GM18502 (cell line): Measurements from ENCODE around the gene ANKK1.

Experiments used
- ATAC-seq: cut with Tn5 transposase; IDR thresholded peaks from one replicate; pipeline ENCODE4 v1.9.1; 2021; ENCODE audit warnings: mild to moderate bottlenecking; ENCODE audit not compliant: unreplicated experiment, poor library complexity

Gene ANKK1

DNA sequence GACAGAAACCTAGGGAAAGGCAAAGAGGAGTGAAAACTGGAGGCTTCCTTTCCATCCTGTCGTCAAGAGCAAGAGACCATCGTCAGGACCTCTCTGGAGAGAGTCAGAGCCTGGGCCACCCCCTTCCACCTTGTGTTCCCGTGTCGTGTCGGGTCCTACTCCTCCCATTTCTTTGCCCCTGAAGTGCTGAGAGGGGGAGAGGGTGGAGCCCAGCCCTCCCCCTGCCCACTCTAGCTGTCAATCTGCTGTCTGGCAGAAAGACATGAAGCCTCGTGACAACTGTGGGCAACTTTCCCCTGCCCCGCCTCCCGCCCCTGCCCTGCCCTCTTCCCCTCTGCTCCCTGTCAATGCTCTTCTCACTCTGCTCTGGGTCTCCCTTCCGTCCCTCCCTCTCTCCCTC lies 20.6 kb downstream of the ANKK1 start:
- no peak for ATAC-seq

DNA sequence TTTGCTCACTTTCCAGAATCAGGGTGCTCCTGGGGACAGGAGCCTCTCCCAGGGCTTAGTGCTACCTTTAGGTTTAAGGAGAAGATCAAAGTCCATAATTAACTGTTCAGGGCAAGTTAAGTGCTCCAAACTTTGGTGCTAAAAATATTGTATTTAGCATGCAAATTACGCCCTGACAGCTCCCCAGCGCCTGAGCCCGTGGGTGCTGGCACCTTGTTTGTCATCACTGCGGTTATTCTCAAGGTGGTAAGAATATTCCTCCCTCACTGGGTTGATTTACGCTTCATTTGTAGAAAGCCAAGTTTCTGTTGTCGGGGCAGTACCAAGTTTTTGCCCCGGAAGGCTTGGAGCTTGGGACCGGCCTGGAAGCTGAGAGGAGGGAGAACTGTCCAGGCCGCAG lies 21.3 kb downstream of the ANKK1 start:
- ATAC-seq, result no peak

DNA sequence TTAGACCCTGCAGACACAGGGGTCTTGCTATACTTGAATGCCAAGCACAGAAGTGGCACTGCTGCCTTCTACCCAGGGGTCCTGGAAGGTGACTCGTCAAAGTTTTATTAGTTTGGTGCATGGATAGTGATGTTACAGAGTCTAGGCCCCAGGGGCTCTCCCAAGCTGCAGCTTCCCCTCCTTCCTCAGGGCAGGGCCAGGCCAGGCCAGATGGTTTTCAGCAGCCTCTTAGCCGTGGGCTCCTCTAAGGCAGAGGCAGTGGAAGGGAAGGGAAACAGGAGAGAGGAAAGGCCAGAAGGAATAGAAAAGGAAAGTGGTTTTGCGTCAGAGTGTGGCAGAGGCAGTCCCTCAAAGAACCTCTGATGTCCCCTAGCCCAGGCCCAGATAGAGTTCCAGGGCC lies 21.9 kb downstream of the ANKK1 start:
- ATAC-seq, result no peak

DNA sequence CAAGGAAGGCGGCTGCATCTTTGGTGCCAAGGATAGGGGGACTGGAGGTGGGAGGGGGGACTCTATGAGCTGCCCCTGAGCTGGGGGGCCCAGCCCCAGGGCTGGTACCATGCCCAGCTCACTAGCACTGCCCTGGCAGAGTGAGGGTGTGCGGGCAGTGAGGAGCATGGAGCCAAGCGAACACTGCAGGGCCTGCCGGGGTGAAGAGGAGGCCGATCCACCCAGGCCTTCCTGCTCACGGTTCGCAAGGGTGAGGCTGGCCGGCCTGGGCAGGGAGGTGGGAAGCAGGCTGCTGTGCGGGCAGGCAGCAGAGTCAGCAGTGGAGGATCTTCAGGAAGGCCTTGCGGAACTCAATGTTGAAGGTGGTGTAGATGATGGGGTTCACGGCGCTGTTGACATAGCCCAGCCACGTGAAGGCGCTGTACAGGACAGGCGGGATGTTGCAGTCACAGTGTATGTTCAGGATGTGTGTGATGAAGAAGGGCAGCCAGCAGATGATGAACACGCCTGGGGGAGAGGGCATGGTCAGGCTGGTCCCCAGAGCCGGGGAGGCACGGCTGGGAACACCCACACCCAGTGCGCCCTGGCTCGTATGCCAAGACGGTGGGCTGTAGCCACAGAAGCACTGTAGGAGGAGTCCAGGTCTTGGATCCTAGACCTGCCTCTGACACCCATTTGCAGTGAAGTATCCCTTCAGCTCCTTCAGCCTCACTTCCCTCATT lies 23.0 kb downstream of the ANKK1 start:
- no peak for ATAC-seq

DNA sequence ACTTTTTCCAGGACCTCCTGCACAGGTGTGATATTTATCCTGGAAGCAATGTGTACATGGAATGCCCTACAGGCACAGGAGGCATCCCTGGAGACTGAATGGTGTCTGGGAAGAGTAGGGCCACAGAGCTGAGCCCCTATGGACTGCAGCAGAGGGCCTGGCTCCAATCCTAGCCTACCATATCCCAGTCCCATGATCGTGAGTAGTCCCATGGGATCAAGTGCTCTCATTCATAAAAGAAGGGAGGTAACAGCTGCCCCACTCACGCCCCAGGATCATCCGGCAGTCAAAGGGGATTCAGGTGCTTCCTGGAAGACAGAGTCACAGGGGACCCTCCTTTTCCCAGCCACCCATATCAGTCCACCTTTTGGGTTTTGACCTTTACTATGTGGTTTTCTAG lies 24.0 kb downstream of the ANKK1 start:
- no peak for ATAC-seq

- ATAC-seq, result no peak
Observed at GRCh38 chr11:113412675-113413074, 25.1 kb downstream of the ANKK1 start.

DNA sequence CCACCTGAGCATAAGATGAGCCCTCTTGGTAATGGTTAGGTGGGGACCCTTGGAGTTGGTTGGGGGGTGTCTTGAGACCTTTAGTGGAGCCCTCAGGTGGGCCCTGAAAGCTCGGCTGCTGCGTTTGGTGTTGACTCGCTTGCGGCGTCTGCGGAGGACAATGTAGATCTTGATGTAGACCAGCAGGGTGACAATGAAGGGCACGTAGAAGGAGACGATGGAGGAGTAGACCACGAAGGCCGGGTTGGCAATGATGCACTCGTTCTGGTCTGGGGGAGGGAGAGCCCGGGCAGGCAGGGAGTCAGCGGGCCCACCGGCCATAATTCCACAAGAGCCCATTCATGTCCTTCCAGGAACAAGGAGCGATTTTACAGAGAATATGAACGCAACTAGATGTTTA lies 27.8 kb downstream of the ANKK1 start:
- no peak for ATAC-seq

DNA sequence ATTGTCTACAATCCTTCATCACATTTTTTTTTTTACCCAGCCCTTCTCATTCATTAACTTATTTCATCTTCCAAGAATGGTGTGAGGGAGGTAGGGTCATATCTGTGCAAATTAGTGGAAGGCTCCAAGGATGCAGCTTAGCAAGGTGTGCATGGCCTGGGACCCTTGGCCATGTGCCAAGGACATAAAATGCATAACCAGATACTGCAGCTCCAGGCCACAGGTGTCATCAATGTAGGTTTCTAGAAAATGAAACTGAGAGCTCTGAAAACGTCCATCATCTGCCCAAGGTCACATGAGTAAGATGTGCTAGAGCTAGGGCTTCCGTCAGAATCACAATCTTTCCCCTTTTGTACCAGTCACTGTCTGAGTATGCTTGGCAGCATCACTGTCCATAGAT lies 29.8 kb downstream of the ANKK1 start:
- peak; percentile 43 for ATAC-seq

DNA sequence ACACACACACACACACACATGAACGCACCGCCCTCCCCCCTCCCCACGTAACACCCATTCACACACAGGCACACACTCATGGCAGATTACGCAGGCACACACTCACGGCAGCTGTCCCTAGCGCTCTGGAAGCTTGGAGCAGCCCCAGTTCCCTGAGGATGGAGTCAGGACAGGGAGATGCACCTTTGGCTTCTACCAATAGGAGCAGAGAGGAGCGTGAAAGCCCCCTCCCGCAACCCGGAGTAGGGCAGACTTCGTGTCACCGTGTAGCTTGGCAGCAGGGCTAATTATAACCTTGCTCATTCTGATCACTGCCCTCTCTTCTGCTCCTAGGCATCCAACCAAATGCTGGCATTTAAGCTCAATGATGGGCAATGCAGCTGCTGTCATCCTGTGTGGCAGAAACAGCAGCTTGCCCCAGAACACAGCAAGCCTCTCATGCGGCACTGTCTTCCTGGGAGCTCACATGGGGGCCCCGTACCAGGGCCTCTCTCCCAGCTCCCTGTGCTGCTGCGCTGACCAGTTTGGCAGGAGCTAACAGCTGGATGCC lies 31.9 kb downstream of the ANKK1 start:
- no peak for ATAC-seq

DNA sequence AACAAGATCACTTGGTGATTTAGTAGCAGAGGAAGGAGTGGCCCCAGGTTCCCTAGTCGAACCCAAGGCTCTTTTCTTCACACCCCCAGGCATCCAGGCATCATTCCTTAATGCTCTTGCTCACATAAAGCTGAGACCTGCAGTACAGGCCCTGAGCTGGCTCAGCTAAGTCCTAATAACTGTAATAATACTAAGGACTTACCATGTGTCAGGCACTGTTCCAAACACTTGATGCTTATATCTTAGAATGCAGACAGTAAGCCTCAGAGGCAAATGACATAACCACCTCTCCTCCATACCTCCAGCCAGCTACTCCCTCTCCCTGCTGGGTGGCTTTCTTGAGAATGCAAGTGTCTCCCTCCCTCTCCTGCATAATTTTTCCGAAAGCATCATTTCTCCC lies 33.2 kb downstream of the ANKK1 start:
- ATAC-seq, result no peak

- no peak for ATAC-seq
Observed at GRCh38 chr11:113426686-113427085, 39.1 kb downstream of the ANKK1 start.

- no peak for ATAC-seq
Observed at GRCh38 chr11:113431746-113432145, 44.2 kb downstream of the ANKK1 start.

DNA sequence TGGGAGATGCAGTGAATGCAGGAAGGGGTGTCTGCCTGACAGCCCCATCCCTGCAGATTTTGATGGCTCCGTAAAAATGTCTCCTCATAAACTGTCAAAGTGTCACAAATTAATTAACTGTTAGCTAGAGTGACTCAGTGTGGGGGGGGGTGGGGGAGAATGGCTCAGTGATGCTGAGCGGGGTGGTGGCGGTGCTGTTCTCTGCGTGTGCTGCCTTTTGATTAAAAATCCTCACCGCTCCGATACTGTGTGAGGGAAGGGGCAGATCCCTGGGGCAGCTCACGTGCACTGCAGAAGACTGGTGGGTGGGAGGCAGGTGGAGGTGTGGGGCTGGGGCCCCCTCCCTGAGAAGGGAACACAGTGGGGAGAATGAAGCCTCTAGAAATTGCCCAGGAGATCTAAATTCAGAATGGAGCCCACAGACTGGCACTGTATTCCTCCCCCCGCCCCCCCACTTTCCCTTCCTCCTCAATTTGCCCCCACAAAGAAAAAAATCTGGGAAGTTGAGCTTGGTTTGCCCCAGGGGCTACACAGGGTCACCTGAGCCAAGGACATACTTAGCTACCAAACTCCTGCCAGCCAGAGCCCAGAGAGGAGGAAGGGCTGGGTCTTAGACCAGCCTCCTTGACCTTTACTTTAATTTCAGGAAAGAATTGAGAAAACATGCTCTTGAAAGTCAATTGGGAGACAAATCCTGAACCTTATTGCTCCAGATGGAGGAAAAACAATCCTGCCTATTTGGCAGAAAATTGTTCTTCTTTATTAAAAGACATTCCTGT lies 47.8 kb downstream of the ANKK1 start:
- no peak for ATAC-seq

DNA sequence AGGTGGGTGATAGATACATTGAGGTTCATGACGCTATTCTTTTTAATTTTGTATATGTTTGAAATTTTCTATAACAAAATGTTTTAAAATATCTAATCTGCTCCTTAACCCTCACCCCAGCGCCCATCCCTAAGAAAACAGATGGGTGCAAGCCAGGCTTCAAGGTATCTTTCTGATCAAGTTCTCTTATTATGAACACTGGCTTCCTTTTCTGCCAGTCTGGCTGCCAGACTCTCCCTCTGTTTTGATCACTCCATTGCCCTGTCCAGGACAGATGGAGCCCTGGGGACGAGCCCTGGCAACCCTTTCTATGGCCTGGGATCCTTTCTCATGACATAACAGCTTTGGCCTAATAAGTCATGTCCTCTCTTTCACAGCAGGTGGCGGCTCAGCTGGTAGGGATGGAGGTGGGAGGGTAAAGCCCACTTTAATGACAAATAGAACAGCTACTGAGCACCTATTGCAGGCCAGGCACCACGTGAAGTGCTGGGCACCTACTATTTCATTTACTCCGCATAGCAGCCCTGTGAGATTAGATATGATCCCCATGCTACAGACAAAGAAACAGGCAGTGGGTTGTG lies 49.2 kb downstream of the ANKK1 start:
- no peak for ATAC-seq

- no peak for ATAC-seq
Observed at GRCh38 chr11:113440816-113441215, 53.2 kb downstream of the ANKK1 start.

- no peak for ATAC-seq
Observed at GRCh38 chr11:113444502-113445123, 57.0 kb downstream of the ANKK1 start.

- peak; percentile 53 for ATAC-seq
Observed at GRCh38 chr11:113446112-113446511, 58.5 kb downstream of the ANKK1 start.

DNA sequence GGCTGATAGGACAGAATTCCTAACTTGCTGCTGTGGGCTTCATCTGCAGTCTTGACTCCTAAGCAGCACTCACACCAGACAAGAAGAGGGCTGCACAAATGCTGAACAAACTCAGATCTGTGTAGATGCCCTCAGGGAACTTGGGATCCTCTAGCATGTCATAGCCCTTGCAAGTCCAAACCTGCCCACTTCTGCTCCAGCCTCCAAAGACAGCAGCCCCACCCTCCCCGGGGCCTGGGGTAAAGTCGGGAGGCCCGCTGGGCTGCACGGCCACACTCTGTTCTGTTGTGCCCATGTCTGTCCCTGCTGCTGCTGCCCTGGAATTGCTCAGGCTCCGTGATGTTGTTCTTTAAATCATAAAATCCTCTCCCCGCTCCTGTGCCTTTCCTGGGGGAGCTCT lies 59.4 kb downstream of the ANKK1 start:
- ATAC-seq, result no peak

DNA sequence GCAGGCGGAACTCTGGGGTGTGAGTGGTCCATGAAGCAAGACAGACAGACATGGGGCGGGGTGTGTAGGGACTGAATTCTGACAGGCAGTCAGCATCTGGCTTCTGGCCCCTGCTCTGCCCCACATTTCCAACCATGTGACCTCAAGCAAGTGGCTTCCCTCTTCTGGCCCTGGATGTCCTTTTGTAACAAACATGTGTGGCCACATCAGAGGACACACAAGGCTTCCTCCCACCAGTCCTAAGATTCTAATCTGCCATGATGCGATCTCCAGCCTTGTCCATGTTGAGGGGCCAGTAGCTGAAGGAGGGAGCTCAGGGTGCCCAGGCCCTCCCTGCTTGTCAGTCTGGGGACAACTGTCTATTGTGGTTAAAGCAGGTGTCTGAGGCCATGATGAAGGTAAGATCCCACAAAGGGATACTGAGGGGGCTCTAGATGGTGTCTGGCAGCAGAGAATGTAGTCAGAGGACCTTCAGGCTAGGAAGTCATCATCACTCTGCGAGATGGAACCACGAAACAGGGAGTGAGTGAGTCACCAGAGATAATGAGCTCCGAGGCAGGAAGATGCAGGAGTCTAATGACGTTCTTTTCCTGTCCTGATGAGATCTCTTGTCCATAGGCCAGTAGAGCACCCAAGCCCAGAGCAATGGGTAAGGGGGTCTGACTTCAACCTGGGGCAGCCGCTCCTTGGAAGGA lies 60.2 kb downstream of the ANKK1 start:
- ATAC-seq, result no peak

DNA sequence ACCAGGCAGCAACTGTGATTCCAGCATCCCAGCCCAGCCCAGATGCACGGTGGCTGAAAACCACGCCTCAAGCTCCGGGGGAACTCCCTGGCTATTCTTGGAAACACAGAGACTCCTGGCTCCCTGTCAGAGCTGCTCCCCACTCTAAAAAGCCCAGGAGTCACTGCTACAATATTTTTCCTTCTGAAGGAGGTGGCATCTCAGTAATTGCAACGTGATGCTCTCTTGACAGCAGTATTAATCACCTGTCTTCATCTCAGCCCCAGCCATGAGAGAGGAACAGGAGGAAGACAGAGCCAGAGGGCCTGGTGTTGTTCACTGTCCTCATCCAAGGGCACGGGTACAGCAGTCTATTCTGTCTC lies 60.7 kb downstream of the ANKK1 start:
- no peak for ATAC-seq
